RWPE1 (cell line): ENCODE data around the gene FRMPD3.

Experiments used
- CTCF ChIA-PET: fragments of 350-600 bp; sonication (Branson Sonifier 250); formaldehyde crosslinking; extraction: SDS; loops from one replicate; lab custom pipeline; 2021; lab: Yijun Ruan, JAX
- POLR2A ChIA-PET: fragments of 400-600 bp; formaldehyde crosslinking; extraction: SDS; loops from one replicate; lab custom pipeline; 2020; ENCODE audit warnings: antibody characterized with exemption; ENCODE audit not compliant: low non-redundant PET; lab: Yijun Ruan, JAX
- DNase-seq: peaks from one replicate; pipeline ENCODE4 v3.0.0; 2012; ENCODE audit warnings: low spot score
- H3K27ac ChIP-seq: fragments of 450-650 bp; 2 replicates; pipeline ENCODE4 v1.5.1; 2017
- TF ChIP-seq, protein P1 (sequence below): fragments of 450-650 bp; conservative IDR thresholded peaks from 2 replicates; pipeline ENCODE4 v1.5.1; 2017; ENCODE audit warnings: low read depth, mild to moderate bottlenecking

FRMPD3 gene

DNA sequence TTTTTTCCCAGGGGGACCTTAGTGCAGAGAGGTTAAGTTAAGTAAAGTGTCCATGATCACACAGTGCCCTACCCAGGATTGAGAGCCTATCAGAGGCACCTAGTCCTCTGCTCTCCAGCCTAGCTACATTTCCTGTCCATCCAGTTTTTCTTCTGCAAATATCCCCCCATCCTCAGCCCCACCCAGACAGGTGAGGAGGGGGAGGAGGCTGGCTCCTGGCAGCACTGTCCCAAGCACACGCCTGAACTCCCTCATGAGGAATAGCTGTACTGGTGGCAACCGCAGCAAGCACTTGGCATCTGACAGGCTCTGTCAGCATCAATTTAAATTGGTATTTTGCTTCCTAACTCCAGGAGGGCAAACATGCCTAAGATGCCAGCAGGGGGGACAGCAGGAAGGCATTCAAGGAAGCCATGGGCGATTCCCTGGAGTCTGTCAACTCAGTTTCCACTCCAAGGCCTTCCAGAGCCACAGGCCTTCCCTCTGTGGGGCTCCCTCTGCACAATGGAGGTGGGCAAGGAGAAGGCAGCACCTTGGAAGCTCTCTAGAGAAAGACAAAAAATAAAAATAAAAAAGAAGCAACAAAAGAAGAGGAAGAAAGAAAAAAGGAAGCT, 6.4 kb upstream of the FRMPD3 start:
- H3K27ac ChIP-seq: no peak overlapping the region
- DNase-seq: no peak
- CTCF ChIA-PET: no interaction called here
- POLR2A ChIA-PET: no interaction called here
- TF ChIP-seq, protein P1, sequence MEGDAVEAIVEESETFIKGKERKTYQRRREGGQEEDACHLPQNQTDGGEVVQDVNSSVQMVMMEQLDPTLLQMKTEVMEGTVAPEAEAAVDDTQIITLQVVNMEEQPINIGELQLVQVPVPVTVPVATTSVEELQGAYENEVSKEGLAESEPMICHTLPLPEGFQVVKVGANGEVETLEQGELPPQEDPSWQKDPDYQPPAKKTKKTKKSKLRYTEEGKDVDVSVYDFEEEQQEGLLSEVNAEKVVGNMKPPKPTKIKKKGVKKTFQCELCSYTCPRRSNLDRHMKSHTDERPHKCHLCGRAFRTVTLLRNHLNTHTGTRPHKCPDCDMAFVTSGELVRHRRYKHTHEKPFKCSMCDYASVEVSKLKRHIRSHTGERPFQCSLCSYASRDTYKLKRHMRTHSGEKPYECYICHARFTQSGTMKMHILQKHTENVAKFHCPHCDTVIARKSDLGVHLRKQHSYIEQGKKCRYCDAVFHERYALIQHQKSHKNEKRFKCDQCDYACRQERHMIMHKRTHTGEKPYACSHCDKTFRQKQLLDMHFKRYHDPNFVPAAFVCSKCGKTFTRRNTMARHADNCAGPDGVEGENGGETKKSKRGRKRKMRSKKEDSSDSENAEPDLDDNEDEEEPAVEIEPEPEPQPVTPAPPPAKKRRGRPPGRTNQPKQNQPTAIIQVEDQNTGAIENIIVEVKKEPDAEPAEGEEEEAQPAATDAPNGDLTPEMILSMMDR: no peak

DNA sequence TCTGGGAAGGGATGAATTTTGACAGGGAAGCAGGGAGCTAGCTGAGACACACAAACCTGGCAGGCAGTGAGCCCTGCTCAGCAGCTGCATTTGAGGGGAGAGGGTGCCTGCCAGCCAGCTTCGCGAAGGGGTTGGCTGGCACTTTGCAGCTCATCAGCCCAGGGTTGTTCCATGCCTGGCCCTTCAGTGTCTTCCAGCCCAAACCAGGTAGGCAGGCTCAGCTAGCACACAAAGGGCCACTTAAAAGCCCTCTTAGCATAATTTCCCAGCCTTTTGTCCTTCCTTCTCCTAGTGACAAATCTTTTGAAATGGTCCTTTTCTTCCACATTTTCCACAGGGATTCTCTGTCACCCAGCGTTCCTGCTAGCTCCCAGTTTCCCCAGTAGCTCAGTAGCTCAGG, 4.3 kb upstream of the FRMPD3 start:
- TF ChIP-seq, protein P1: no peak
- POLR2A ChIA-PET: no interaction called here
- DNase-seq: no peak
- no peak overlapping the region for H3K27ac ChIP-seq
- CTCF ChIA-PET: interaction anchor here (0.7 kb wide), 1 partner anchor 20 kb away, joined by 3 read pairs; no protein-coding TSS in a partner anchor

DNA sequence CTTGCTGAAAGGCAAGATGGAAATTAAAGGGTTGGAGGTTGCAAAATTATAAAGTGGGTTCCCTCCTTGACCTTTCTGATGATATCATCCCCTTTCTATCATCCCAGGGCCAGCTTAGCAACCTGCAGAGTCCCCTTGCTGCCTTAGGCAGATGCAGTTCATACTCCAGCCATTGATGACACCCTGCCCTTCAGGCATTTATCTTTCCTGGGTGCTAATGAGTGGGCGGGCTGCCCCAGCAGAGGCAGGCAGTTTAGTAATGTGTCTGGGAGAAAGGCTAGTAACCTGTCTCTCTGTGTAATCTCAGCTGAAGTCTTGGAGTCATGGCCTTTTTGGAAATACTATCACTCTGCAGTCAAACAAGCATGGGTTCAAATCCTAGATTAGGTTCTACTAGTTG, 3.8 kb upstream of the FRMPD3 start:
- POLR2A ChIA-PET: no interaction called here
- DNase-seq: no peak
- CTCF ChIA-PET: interaction anchor here (0.7 kb wide), 2 partner anchors 19 to 74 kb away, joined by 3 read pairs; no protein-coding TSS in a partner anchor
- TF ChIP-seq, protein P1: no peak
- no peak overlapping the region for H3K27ac ChIP-seq

DNA sequence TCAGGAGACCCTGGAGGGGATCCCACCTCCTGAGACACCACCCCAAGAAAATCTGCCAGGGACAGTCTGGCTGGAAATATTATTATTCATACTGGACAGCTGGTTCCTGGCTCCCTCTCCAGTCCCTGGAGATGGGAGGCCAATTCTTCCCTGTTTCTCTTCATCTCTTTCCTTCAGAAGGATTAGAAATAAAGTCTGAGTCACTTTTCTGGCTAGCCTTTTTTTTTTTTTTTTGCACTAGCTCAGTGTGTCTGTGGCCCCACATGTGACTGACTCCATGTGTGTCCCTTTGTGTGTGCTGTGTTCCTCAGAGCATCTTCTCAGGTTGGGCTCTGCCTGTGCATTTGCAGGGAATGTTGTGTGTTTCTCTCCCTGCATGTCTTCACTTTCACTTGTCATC, 1.8 kb upstream of the FRMPD3 start:
- no peak overlapping the region for H3K27ac ChIP-seq
- no peak for DNase-seq
- TF ChIP-seq, protein P1: no peak
- POLR2A ChIA-PET: no interaction called here
- CTCF ChIA-PET: no interaction called here

DNA sequence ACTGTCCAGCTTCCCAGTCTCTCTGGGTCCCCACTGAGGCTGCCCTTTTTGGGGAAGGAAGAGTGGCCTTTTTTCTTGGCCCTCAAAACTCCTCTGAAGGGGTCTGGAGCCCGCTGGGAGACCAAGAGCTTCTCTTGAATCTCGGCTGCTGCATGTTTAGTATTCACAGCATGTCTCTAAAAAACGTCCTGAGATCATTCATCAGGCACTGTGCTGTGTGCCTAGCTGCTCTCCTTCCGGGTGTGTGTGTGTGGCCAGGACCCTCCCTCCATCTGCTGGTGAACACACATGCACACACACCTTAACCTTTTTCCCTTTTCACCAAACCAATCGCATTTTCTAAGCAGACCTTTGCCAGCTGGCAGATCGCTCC, 841 bp upstream of the FRMPD3 start:
- ChIA-PET POLR2A (no interaction called here), CTCF (interaction anchor here (0.7 kb wide), 1 partner anchor 62 kb away, joined by 4 read pairs; no protein-coding TSS in a partner anchor)
- H3K27ac ChIP-seq: no peak overlapping the region
- TF ChIP-seq, protein P1: no peak
- no peak for DNase-seq

DNA sequence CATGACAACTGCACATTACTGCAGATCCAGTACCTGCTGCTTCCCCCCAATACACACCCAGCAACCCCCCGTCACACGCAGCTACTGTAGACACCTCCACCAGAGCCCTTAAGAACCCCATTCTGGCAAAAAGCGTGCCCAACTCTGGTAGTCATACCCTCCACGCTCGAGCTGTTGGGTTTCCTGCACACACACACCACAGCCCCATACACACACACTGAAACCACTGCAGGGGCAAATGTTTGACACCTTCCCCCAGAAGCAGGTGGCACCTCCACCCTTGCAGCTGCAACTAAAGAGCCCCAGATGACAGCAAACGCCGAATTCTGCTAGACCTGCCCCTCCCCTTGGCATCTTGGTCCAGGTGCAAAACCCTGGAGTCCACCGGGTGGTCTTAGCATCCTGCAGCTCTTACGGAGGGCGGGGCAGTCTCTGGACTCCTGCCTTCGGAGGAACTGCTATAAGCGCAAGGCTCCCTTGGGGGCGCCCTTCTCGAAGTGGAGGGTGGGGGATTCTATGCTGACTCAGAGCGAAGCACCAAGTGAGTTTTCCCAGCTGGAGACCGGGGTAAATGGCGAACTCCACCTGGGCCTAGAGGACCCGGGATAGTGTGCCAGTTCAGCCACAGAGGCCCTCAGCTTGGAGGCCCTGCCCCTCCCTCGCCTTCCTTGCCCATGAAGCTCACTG, 1.5 kb downstream of the FRMPD3 start:
- ChIA-PET POLR2A (no interaction called here), CTCF (interaction anchor here (0.6 kb wide), 3 partner anchors 11 to 376 kb away, joined by 3 to 4 read pairs (median 3); no protein-coding TSS in a partner anchor)
- TF ChIP-seq, protein P1: no peak
- no peak for DNase-seq
- no peak overlapping the region for H3K27ac ChIP-seq
